Activated CD4-positive, CD25-positive, alpha-beta regulatory T cell (primary cell): ENCODE measurements around the gene TBC1D1.

Experiments
- DNase-seq, 4 experiments: peaks; one replicate each; lab custom pipeline; 2025; lab: John Stamatoyannopoulos, UW

The TBC1D1 gene

DNA sequence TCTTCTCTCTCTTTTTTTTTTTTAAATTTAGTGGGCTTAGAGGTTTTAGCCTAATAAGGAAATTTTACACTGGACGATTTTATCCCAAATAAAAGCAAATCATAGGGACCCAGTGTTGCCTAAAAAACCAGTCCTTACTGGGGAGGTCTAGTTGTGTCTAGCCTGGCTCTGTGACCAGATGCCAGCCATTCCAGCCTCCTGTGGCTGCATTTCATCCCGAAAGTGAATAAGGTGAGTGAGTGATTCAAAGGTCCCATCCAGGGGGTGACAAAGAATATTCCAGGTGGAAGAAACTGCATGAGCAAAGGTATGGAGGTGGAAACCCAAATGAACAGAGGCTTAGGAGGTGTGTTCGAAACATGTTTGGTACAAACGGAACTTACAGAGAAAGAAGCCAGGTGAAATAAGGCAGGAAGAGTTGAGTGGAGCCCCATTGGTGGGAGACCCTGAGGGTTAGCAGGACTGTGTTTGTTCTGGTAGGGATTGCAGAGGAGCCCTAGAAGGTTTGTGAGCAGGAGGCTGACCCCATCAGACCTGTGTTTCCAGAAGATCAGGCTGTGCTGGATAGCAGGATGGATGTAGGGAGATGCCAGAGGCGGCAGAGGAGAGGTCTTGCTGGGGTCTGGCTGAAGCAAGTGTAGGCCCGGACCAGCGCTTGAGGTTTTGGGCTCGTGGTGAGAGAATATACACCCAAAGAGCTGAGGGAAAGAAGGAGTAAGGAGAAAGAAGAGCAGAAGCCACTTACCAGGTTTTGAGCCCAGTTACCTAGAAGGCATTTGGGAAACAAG, 100.9 kb downstream of the TBC1D1 start:
- no peak for DNase-seq

DNA sequence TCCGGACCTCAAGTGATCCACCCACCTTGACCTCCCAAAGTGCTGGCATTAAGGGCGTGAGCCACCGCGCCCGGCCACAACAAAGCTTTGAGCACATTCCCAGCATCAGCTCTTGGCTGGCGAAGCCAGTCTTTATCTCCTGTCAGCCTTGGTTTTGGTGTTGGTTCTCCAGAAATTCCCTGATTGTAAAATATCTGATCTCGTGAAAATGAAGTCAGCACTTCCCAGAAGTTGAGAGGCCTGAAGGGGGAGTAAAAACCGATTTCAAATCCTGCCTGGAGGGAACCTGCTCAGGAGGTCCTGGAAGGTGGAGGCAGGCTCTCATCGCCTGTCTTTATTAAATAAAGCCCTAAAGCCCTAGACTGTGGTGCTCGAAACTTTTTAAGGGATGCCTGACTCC, 102.9 kb downstream of the TBC1D1 start:
- no peak for DNase-seq

DNA sequence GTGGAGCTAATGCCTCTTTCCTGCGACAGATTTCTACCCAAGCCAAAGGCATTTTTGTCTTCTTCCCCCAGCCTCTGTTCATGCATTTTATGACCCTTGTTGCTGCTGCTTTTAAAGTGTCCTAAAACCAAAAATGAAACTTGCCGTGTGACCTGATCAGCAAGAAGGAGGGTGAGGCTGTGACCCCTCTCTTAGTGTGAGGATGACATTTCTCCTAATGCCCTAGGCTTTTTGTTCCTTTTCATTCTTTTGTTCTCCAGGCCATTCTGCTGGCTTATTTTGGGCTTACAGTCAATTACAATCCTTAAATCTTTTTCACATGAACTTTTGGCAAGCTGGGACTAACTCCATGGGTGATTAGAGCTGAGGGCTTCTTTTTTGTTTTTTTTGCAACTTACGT, 103.7 kb downstream of the TBC1D1 start:
- no peak for DNase-seq

DNA sequence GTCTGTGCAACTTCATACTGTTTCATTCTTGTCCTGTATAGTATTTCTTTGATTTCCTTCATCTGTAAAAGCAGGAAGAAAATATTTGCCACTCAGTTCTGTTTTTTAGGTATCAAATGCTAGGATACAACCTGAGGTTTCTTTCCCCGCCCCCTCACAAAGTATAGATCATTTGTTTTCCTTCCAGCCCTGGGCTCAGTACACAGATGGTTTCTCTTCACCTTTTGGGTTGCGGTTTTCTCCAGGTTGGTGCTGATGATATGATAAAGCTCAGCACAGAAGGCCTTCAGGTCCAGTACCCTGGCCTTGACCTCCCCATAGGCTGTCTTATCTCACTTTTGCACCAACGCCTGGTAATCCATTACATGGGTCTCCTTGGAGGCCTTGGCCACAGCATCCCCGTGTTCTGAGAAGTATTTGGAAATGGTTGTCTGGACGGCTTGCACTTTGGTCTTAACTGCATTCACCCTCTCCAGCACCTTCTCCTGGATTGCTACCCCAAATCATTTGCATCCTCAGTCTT, 104.5 kb downstream of the TBC1D1 start:
- DNase-seq, result no peak

DNA sequence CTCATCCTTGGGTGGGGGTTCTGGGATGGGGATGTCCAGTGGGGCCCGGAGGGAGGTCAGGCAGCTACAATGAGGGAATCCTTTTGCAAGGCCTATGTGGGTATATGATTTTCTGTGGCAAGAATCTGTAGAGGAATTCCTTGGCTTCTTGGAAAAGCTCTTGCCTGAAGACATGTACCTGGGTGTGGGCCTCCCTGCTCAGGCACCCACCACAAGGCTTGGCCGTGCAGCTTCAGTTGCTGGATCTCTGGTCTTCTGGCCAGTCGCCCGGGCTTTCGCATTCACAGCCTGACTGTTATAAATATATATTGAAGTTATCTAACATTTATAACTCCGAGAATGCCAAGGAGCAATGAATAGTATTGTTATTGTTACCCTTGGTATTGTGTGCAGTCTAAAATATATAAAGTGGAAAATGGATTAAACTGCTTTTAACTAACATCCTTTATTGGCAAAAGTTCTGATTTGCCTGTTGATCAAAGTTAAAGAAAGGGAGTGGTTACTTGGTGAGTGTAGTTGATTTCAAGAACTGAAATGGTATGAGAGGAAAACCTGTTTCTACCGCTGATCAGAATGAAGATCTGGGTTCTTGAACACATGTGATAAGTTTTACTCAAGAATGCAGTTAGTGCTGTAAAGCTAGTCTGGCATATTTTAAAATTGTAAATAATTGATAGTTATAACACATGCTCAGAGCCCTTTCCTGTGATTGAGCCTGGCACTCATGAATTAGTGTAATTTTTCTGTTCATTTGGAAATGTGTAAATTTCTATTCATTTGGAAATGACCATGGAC, 105.3 kb downstream of the TBC1D1 start:
- no peak for DNase-seq

DNA sequence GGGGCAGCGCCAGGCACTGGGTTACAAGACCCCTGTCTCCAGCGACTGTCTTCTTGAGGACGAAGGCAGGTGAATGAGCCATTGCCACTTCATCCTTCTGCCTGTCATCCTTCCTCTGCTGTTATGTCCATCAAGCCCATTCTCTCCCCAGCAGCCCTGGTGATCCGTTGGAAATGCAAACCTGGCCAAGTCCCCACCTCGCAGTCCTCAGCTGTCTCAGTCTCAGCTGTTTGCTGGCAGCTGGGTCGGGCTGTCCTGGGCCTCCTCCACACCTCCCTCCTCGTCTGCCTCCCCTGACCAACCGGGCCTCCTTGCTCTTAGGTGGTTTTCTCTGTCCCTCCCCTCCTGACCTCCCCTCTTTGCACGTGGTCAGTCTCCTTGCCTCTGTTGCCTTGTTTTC, 107.3 kb downstream of the TBC1D1 start:
- no peak for DNase-seq

DNA sequence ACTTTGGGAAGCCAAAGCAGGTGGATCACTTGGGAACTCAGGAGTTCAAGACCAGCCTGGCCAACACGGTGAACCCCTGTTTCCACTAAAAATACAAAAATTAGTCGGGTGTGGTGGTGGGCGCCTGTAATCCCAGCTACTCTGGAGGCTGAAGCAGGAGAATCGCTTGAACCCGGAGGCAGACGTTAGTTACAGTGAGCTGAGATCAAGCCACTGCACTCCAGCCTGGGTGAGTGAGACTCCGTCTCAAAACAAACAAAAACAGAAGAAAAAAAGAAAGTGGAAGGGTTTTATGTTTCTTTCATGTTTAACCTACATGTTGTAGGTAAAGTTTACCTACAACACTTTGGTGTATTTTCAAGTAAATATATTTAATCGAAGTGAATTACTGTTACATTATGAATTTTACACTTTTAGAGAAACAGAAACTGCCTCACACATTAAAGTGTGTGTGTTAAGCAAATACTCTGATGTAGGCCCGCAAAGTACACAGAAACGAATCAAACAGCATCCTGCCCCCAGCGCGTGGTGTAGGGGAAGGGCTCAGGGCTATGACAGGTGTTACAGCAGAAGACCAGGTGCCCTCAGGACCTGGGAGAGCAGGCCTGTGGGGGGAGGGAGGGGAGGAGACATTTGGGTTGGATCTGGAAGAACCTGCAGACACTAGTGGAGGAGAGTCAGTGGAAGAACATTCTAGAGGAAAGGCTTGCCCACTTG, 108.3 kb downstream of the TBC1D1 start:
- no peak for DNase-seq

DNA sequence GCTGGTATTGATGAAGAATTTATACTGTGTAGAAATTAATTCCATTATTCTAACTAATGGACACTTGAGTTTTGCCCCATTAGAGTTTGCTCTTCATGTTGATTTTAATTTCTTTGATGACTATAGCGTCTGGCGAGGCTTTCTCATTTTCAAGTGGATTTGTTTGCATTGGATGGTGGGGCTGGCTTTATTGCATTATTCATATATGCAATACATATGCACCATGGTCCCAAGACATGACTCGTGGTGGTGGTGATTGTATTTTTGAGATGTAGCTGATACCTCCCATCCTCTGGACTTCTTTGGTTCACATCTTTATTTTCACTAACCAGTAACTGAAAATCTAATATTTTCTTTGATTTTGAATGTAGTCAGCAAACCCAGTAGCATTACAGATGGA, 109.1 kb downstream of the TBC1D1 start:
- no peak for DNase-seq

DNA sequence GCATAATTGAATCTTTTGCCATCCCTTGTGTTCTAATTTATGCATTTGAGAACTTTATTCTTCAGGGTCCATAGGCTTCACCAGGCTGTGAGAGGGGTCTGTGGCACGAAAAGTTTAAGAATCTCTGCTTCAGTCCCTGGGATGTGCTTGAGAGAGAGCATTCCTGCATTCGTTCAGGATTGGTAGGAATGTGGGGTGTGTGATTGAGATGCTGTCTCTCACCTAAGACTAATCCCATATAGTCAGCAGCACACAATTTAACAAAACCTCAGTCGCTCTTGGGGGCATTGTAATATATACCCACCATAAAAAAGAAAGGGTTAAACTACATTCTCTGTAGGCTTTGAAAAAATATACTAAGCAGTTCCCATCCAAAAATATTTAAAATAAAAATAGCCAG, 111.0 kb downstream of the TBC1D1 start:
- DNase-seq, result no peak

DNA sequence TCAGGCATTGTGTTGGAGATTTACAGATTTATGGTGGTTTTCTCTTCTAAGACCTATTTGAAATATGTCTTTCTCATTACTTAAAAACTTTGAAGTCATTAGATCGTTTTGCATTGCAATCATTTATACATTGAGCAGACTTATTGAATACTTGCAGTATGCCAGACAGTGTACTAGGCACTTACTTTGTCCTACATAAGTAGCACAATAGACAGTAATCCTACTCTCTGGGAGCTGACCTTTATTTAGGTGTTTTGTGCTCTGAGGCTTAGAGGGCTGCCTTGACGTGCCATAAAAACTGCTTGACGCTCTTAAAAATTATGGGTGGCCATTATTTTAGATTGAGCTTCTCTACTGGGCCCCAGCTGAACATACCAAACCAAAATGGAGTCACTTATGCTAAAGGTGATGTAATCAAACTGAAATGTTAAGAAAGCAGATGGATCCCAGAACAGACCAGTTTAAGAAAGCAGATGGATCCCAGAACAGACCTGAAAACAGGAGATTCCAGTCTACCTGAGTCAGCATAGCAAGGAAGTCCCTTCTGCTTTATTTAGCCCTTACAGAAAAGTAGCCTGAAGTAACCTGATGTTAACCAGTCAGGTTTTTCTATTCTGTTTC, 111.7 kb downstream of the TBC1D1 start:
- no peak for DNase-seq

DNA sequence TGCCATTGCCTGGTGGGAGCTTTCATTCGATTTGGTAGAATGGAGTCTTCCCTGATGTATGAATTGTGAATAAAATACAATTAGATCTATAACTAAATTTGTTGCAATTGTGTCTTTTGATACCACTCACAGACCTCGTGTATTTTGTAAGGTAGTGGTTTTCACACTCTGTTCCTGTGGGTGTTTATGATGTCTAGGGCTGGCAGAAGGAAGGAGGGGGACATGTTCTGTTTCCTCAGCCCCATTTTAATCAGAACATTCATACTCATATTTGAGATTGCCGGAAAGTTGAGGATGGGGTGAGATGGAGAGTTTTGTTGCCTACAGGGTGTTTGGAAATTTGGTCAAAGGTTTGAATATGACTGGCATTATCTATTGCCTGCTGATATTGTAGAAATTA, 112.2 kb downstream of the TBC1D1 start:
- DNase-seq, result no peak

DNA sequence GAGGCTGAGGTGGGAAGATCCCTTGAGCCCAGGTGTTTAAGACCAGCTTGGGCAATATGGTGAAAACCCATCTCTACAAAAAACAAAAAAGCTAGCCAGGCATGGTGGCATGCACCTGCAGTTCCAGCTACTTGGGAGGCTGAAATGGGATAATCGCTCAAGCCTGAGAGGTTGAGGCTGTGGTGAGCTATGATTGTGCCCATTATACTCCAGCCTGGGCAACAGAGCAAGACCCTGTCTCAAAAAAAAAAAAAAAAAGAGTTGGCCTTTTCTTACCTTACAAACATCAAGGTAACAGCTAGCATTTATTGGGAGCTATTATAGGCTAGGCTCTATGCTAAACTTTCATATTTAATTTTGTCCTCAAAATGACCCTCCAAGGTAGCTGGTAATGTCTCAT, 112.7 kb downstream of the TBC1D1 start:
- DNase-seq, result no peak

DNA sequence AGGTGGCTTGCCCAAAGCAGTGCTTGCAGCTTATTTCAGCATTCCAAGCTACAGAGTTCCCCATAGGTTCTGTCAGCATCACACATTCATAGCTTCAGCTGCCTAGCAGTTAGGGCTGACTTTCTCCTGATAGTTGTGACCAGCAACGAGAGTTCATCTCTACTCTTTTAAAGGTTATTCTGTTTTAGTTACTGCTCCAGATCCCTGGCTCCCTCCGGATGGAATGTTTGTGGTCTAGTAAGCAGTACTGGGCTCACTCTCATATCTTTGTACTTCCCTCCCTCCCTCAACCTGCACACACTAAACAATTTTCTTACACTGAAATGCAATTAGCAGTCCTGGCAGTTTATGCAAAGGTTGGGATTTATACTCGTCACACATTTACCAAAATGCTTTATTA, 113.2 kb downstream of the TBC1D1 start:
- DNase-seq, result no peak

DNA sequence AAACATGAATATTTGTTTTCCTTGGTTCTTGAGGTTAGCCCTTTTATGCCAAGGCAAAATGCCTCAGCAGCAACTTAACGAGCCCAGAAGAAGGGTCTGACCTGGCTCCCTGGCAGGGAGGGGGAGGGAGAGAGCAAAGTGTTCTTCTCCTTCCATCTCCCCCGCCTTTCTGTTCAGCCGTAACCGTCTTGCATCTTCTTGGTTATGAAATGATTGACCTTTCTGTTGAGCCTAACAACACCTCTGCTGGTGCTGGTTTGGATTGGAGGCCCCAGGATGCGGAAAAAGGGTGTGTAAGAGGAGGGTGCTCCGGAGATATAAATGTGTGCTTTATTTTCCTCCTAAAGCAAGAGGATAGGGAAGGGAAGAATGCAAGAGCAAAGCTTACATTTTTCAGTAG, 114.0 kb downstream of the TBC1D1 start:
- DNase-seq, result no peak

DNA sequence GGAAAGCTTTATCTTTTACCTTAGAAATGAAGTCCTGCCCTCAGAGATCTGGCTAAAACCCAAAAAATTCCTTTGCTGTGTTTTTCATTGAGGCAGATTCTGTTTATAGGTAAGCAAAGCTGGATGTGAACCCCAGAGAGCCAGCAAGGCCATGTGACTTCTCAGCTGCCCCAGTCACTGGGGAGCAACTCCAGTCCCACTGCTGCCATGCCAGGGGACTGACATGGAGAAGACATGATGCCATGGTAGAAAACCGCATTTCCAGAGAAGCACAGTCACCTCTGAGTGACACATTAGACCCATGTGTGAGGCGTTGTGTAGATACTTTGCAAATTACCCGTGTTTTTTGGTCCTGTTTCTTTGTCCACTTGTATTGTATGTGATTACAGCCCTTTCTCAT, 114.8 kb downstream of the TBC1D1 start:
- DNase-seq, result no peak

DNA sequence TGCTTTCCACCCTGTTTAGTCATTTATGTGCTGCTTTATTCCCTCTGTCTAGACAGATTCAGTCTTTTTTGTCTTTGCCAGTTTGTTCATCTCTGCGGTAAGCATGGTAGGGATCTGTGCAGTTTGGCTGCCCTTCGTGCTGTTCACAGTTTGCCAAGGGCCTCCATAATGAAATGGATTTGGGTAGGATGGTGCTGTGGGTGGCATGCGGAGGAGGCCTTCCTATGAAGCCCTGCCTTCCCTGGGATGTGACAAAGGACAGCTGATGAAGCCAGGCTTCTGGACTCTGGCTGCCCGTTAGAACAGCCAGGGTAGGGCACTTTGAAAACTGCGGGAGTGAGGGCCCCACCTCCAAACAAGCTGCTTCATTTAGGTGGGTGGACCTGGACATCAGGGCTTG, 116.8 kb downstream of the TBC1D1 start:
- DNase-seq, result no peak

DNA sequence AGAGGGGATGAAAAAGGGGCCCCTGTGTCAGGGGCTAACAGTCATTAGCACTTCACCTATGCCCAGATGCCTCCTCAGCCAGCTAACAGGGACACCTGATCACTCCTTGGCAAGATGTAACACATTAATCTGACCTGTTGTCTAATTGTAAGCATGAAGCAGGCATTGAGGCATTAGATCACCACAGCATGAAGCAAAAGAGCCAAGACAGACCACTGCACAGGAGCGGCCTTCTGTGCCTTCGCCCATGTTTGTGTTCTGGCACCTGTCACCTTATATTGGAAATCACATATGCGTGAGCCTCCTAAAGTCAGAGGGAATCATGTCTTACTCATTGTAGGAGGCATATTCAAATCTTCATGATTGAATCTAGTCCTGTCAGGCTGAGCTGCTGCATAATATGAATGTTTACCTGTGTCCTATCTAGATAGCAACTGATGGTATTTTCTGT, 117.7 kb downstream of the TBC1D1 start:
- no peak for DNase-seq

DNA sequence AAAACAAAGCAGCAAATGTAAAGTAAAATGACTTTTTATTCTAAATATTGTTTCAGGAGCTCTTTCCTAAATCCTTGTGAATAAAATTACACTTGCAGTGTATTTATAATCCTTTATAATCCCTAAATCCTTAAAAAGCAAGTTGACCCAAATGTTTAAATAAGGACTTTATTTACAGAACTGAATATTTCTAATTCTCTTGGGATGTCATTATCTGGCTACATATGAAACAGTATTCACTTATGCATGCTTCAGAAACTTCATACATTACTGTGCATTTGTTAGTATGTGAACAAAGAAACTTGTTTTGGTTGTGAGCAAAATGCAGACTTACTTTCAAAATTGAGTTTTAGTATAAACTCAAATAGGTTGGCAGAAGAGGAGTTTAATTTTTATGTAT, 118.5 kb downstream of the TBC1D1 start:
- DNase-seq, result no peak

DNA sequence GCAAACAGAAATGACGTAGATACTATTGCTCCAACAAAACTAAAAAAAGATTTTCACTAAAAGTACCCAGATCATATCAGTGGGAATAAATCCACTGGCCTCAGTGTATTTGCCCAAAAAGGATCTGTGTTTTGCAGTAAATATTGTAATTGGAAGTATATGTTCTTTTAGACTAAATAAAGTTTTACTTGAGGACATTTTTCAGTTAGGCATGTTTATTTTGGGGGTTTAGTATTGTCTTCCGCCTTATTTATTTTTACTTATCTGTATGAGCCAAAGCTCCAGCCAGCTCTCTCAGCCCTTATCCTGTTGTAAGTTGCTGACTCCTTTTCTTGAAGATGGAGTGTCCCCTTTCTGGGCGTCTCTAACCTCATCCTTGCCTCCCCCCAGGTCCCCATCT, 119.1 kb downstream of the TBC1D1 start:
- DNase-seq, result no peak

DNA sequence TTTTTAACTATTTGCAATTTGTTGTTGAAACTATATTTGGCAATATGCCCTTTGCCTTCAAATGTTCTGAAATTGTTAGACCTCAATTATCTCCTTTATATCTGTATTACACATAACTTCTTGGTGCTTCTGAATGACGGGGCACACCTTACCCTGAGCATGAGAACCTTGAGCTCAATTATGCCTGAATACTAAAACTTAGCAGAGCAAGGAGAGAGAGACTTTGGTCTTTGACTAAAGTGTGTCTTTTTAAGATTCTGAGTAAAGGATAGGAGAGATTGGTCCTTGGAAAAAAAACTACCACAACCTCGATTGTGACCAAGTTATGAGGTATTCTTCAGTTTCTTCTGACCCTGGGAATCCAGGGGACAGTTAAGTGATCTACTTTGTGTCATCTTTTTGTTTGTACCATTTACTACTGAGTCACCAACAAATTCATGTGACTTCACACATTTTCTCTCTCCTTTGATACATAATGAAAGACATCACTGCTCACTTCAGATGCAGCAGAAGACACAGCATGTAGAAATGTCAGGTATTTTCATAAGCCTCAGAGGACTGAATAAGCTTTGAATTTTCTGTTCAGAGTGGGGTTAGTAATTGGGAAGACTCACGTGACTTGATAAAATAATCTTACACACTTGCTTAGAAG, 120.8 kb downstream of the TBC1D1 start:
- no peak for DNase-seq
